Endothelial cell of umbilical vein (primary cell): ENCODE data around the gene MRM2. TPM values are rescaled to one million over a fixed set of nuclear protein-coding genes. Genes with fewer than 3 reads are reported as not detected.

Experiments used
- BruUV-seq: library from RNA; stranded (reverse); fragments of 400-500 nt; replicated peaks from 2 replicates; lab custom pipeline; 2021; lab: Mats Ljungman, UMichigan
- CTCF ChIA-PET: fragments of 300-600, 350-600 bp; sonication (Branson Sonifier 250); formaldehyde crosslinking; loops from one replicate; lab custom pipeline; 2021; ENCODE audit warnings: antibody characterized with exemption, inconsistent platforms; lab: Charles Lee
- POLR2A ChIA-PET: fragments of 300-600, 350-600 bp; sonication (Branson Sonifier 250); formaldehyde crosslinking; loops from one replicate; lab custom pipeline; 2021; ENCODE audit warnings: antibody characterized with exemption, inconsistent platforms; lab: Charles Lee
- DNase-seq: peaks from one replicate; pipeline ENCODE4 v3.0.0-alpha.2; 2011; ENCODE audit warnings: low read depth, low spot score
- FAIRE-seq: peaks from 2 replicates; lab custom pipeline; 2011; peaks lifted over from hg19 to GRCh38; lab: Jason Lieb, UNC
- H2AFZ ChIP-seq: 2 replicates; pipeline ENCODE4 v1.6.0; 2012; ENCODE audit warnings: low read depth, low read length, control low read depth, inconsistent platforms
- H3K27ac ChIP-seq: 2 replicates; pipeline ENCODE4 v1.5.1; 2011; ENCODE audit warnings: low read depth, mild to moderate bottlenecking, control low read depth, low read length, moderate library complexity; ENCODE audit not compliant: insufficient read depth
- H3K27me3 ChIP-seq, 2 experiments: 2 replicates each; pipeline versions ENCODE4 v1.6.0 to v1.6.1; 2011; ENCODE audit warnings: low read length in 2 of 2, mixed read lengths in 1 of 2; ENCODE audit not compliant: control insufficient read depth in 2 of 2, insufficient read depth in 2 of 2
- H3K36me3 ChIP-seq, 2 experiments: 2 replicates in 1 of 2; 3 replicates in 1 of 2; pipeline ENCODE4 v1.5.1; 2011; ENCODE audit warnings: low read length in 2 of 2, mild to moderate bottlenecking in 1 of 2, moderate library complexity in 1 of 2; ENCODE audit not compliant: control insufficient read depth in 2 of 2, insufficient read depth in 2 of 2; ENCODE audit errors: extremely low read depth in 1 of 2
- H3K4me1 ChIP-seq: 3 replicates; pipeline ENCODE4 v1.5.1; 2011; ENCODE audit warnings: mild to moderate bottlenecking, low read length; ENCODE audit not compliant: control insufficient read depth, insufficient read depth; ENCODE audit errors: extremely low read depth
- H3K4me2 ChIP-seq: 2 replicates; pipeline ENCODE4 v1.6.1; 2011; ENCODE audit warnings: low read length, control low read depth, mixed read lengths; ENCODE audit not compliant: insufficient read depth
- H3K4me3 ChIP-seq, 3 experiments: fragments of 200-600 bp in 1 of 3; sonication (generic), shearing (Covaris generic) in 1 of 3; replicated peaks in 1 of 3; 2 replicates each; pipeline ENCODE4 v1.5.1; 2011 to 2016; ENCODE audit warnings: control low read depth in 3 of 3, low read length in 3 of 3, mild to moderate bottlenecking in 2 of 3, inconsistent platforms in 1 of 3, low read depth in 1 of 3, moderate library complexity in 1 of 3; ENCODE audit not compliant: insufficient read depth in 1 of 3
- H3K79me2 ChIP-seq: 2 replicates; pipeline ENCODE4 v1.6.0; 2012; ENCODE audit warnings: low read length, inconsistent platforms; ENCODE audit not compliant: control insufficient read depth, insufficient read depth
- H3K9ac ChIP-seq: replicated peaks from 2 replicates; pipeline ENCODE3; 2011; ENCODE audit warnings: low read length, control low read depth; ENCODE audit not compliant: insufficient read depth; ENCODE audit errors: extremely low read depth
- H3K9me1 ChIP-seq: replicated peaks from 3 replicates; pipeline ENCODE4 v1.6.0; 2011; ENCODE audit warnings: mild to moderate bottlenecking, low read length; ENCODE audit not compliant: control insufficient read depth, insufficient read depth; ENCODE audit errors: extremely low read depth
- H3K9me3 ChIP-seq: replicated peaks from 2 replicates; pipeline ENCODE4 v1.5.1; 2012; ENCODE audit warnings: low read length, inconsistent platforms; ENCODE audit not compliant: control insufficient read depth, insufficient read depth
- H4K20me1 ChIP-seq: replicated peaks from 2 replicates; pipeline ENCODE3; 2011; ENCODE audit warnings: mild to moderate bottlenecking, low read length; ENCODE audit not compliant: control insufficient read depth, insufficient read depth; ENCODE audit errors: extremely low read depth
- CTCF ChIP-seq, 2 donors: IDR thresholded peaks; 1 replicate in 1 of 2; 2 replicates in 1 of 2; pipeline ENCODE4 v1.5.1; 2011; ENCODE audit warnings: low read length in 2 of 2, mild to moderate bottlenecking in 2 of 2, moderate library complexity in 2 of 2, control low read depth in 1 of 2, inconsistent platforms in 1 of 2, low read depth in 1 of 2; ENCODE audit not compliant: insufficient read depth in 1 of 2; ENCODE audit errors: extremely low read depth in 1 of 2
- EZH2 ChIP-seq: IDR thresholded peaks from 2 replicates; pipeline ENCODE4 v1.6.1; 2012; ENCODE audit warnings: borderline replicate concordance, low read depth, mild to moderate bottlenecking, moderate library complexity, low read length, inconsistent platforms; ENCODE audit not compliant: severe bottlenecking
- FOS ChIP-seq: IDR thresholded peaks from 2 replicates; pipeline ENCODE4 v1.6.1; 2011; ENCODE audit warnings: mild to moderate bottlenecking, low read length, moderate library complexity, borderline replicate concordance; ENCODE audit not compliant: insufficient read depth
- GATA2 ChIP-seq: IDR thresholded peaks from 2 replicates; pipeline ENCODE4 v1.7.0; 2011; ENCODE audit warnings: low read depth, mild to moderate bottlenecking, moderate library complexity, mixed read lengths, low read length; ENCODE audit not compliant: insufficient read length, insufficient read depth
- JUN ChIP-seq: IDR thresholded peaks from 2 replicates; pipeline ENCODE4 v1.6.1; 2011; ENCODE audit warnings: borderline replicate concordance, low read depth; ENCODE audit not compliant: insufficient read length, insufficient read depth
- MAX ChIP-seq: IDR thresholded peaks from 2 replicates; pipeline ENCODE4 v1.6.1; 2011; ENCODE audit not compliant: insufficient read depth, insufficient read length
- MYC ChIP-seq: IDR thresholded peaks from one replicate; pipeline ENCODE4 v1.6.1; 2011; ENCODE audit warnings: mild to moderate bottlenecking, low read depth, low read length
- POLR2A ChIP-seq: IDR thresholded peaks from 2 replicates; pipeline ENCODE4 v1.6.1; 2012; ENCODE audit warnings: low read depth, mild to moderate bottlenecking, control low read depth, low read length
- POLR2AphosphoS5 ChIP-seq: IDR thresholded peaks from 2 replicates; pipeline ENCODE4 v1.6.1; 2012; ENCODE audit warnings: low read depth, mild to moderate bottlenecking, control low read depth, low read length, moderate library complexity; ENCODE audit not compliant: insufficient read depth
- dilution Hi-C: fragments of 300-500 bp; cut with MboI; formaldehyde crosslinking; loops from one replicate; pipeline ENCODE4 v1.15.0; 2019; ENCODE audit warnings: low sequenced_read_pairs; ENCODE audit not compliant: extremely low pct_ligation_motif_present
- intact Hi-C: fragments of 100-400 bp; cut with micrococcal nuclease; formaldehyde crosslinking; loops from one replicate; pipeline ENCODE4 v1.10.0; 2022
- polyA plus RNA-seq, 4 experiments: library from polyadenylated mRNA; depleted of rRNA in 3 of 4; stranded (reverse) in 3 of 4; unstranded in 1 of 4; fragments of >200 nt; gene quantifications; 2 replicates each; pipeline versions ENCODE4 v1.2.1 to v1.2.3, GENCODE V29; 2011 to 2012; ENCODE audit warnings: missing spikeins in 1 of 4
- total RNA-seq: library from RNA; stranded (reverse); gene quantifications from 2 replicates; pipeline ENCODE4 v1.2.3, GENCODE V29; 2021

Gene MRM2
- total and polyA plus RNA-seq, 2 donors (not counting 3 experiments of a cell fraction or from before 2014, with no cell fraction given): 10.6 to 20.8 TPM

- TF ChIP-seq JUN: no peak
- no peak for TF ChIP-seq EZH2
- no peak for TF ChIP-seq MYC
- no peak for TF ChIP-seq CTCF (IDR thresholded peaks at IDR 0.05; ENCODE audit: extremely low read depth in 1 of 2, insufficient read depth in 1 of 2, low read depth in 1 of 2, low read length in 2 of 2)
- TF ChIP-seq POLR2AphosphoS5: no peak
- TF ChIP-seq FOS: no peak
- no peak for TF ChIP-seq MAX
- TF ChIP-seq GATA2: no peak
- TF ChIP-seq POLR2A: no peak
- H3K4me1 ChIP-seq: no peaks in the 10 kb centered on the region
- POLR2A ChIA-PET: no interaction called here
- no peak overlapping the region for H3K4me2 ChIP-seq
- H4K20me1 ChIP-seq: no peaks in the 10 kb centered on the region
- no peak overlapping the region for H2AFZ ChIP-seq
- H3K9me1 ChIP-seq: no peaks in the 10 kb centered on the region
- H3K9ac ChIP-seq: no peak overlapping the region
- no peaks in the 10 kb centered on the region for H3K27me3 ChIP-seq
- no peaks in the 10 kb centered on the region for H3K79me2 ChIP-seq
- no peak overlapping the region for H3K4me3 ChIP-seq
- FAIRE-seq (no peak), DNase-seq (no peak)
- no peaks in the 10 kb centered on the region for H3K9me3 ChIP-seq
- H3K27ac ChIP-seq: no peak overlapping the region
- no TSS peak for BruUV-seq
- peaks cover 7 to 39% of the 10 kb centered on the region in 2 experiments for H3K36me3 ChIP-seq
- intact Hi-C loops: no loop called here
- CTCF ChIA-PET: no interaction called here
- dilution Hi-C loops: no loop called here
Observed at GRCh38 chr7:2214636-2215035, 27.4 kb downstream of the MRM2 start.
